ENCODE data around the gene SLC4A2.

GRCh38 chr7:151121380-151122170, 62.2 kb downstream of the SLC4A2 start:
- TF ChIP-seq ZNF274 (IDR thresholded peaks at IDR 0.05; ENCODE audit: low read depth, low read length) (no peak), YY1 (IDR thresholded peaks at IDR 0.05; ENCODE audit: insufficient read depth, insufficient read length) (no peak), SUZ12 (IDR thresholded peaks at IDR 0.05; ENCODE audit: extremely low read depth, insufficient read depth, insufficient read length) (no peak)

All from NT2/D1 (cell line).